K562 (cell line): ENCODE data around the gene AFF3. TPM values are rescaled to one million over a fixed set of nuclear protein-coding genes. Genes with fewer than 3 reads are reported as not detected.

Source experiments
- PBX2 ChIP-seq, 2 experiments: IDR thresholded peaks in 1 of 2; conservative IDR thresholded peaks in 1 of 2; 2 replicates each; pipeline ENCODE4 v1.6.1; 2016; ENCODE audit warnings: low read depth in 2 of 2, mild to moderate bottlenecking in 1 of 2, missing compliant biosample characterization in 1 of 2, missing genetic modification characterization in 1 of 2, moderate library complexity in 1 of 2
- RBBP5 ChIP-seq: fragments of 200-600 bp; sonication (generic); IDR thresholded peaks from 2 replicates; pipeline ENCODE4 v1.6.1; 2012; ENCODE audit warnings: borderline replicate concordance, mild to moderate bottlenecking, low read length, control low read depth, inconsistent platforms; ENCODE audit not compliant: insufficient read depth, poor library complexity, severe bottlenecking
- RREB1 ChIP-seq: fragments of 250-450 bp; sonication (Bioruptor Pico); IDR thresholded peaks from 2 replicates; pipeline ENCODE4 v1.4.0; 2020
- ZBTB17 ChIP-seq: fragments of 450-650 bp; formaldehyde crosslinking; IDR thresholded peaks from 2 replicates; pipeline ENCODE4 v1.4.0; 2020; ENCODE audit warnings: mild to moderate bottlenecking
- ZBTB7A ChIP-seq: IDR thresholded peaks from 2 replicates; pipeline ENCODE4 v1.6.1; 2011; ENCODE audit warnings: low read depth, mild to moderate bottlenecking, low read length, moderate library complexity, borderline replicate concordance; ENCODE audit not compliant: control insufficient read depth
- polyA plus RNA-seq, 8 experiments: library from polyadenylated mRNA; depleted of rRNA in 4 of 8; stranded (reverse) in 5 of 8; unstranded in 3 of 8; fragments of >200 nt; fragmentation: Nextera tagmentation in 2 of 8; fragmentation: Illumina TruSeq in 1 of 8; extraction: Ambion mirVana in 2 of 8; extraction: Trizol in 1 of 8; gene quantifications; 2 replicates each; pipeline versions ENCODE4 v1.2.1 to v1.2.3, GENCODE V29; 2011 to 2014; ENCODE audit warnings: inconsistent platforms in 1 of 8, missing spikeins in 1 of 8
- total RNA-seq, 7 experiments: library from RNA; depleted of rRNA in 6 of 7; stranded (reverse); fragments of >200 nt in 6 of 7; fragmentation: Illumina TruSeq in 2 of 7; extraction: Trizol in 2 of 7; gene quantifications; 2 replicates each; pipeline versions ENCODE4 v1.2.1 to v1.2.3, GENCODE V29; 2011 to 2021; ENCODE audit warnings: low replicate concordance in 1 of 7
- TF ChIP-seq, protein P1 (sequence below): fragments of 200-600 bp; sonication (generic); IDR thresholded peaks from one replicate; pipeline ENCODE4 v1.6.1; 2012; ENCODE audit warnings: mild to moderate bottlenecking, low read depth, low read length, inconsistent platforms

AFF3 gene
- total and polyA plus RNA-seq, 9 of the 15 experiments (the other 6 are each of a cell fraction or from before 2014, with no cell fraction given) = 0.02 to 0.11 TPM; not detected in 7

DNA sequence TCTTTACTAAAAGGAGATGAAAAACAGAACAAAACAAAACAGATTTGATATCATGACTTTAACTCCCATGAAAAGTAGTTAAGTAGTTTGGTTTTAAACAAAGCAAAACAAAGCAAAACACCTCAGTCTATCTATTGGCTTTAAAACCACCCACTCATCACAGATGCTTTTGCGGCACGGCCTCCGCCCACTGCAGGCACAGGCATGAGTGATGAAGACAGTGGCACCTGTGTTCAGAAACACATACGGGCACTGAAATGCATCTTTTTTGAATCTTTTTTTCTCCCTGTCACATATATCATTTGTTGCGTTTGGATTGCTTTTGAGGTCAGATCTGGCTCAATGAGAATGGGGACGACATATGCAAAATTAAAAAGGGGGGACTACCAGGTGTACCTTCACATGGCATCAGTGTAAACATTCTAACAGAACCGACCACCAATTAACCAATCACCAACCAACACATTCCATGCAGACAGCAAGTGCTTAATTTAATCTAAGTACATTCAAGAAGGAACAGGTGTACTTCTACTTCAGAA, 505.2 kb downstream of the AFF3 start (continued):
- TF ChIP-seq, protein P1, sequence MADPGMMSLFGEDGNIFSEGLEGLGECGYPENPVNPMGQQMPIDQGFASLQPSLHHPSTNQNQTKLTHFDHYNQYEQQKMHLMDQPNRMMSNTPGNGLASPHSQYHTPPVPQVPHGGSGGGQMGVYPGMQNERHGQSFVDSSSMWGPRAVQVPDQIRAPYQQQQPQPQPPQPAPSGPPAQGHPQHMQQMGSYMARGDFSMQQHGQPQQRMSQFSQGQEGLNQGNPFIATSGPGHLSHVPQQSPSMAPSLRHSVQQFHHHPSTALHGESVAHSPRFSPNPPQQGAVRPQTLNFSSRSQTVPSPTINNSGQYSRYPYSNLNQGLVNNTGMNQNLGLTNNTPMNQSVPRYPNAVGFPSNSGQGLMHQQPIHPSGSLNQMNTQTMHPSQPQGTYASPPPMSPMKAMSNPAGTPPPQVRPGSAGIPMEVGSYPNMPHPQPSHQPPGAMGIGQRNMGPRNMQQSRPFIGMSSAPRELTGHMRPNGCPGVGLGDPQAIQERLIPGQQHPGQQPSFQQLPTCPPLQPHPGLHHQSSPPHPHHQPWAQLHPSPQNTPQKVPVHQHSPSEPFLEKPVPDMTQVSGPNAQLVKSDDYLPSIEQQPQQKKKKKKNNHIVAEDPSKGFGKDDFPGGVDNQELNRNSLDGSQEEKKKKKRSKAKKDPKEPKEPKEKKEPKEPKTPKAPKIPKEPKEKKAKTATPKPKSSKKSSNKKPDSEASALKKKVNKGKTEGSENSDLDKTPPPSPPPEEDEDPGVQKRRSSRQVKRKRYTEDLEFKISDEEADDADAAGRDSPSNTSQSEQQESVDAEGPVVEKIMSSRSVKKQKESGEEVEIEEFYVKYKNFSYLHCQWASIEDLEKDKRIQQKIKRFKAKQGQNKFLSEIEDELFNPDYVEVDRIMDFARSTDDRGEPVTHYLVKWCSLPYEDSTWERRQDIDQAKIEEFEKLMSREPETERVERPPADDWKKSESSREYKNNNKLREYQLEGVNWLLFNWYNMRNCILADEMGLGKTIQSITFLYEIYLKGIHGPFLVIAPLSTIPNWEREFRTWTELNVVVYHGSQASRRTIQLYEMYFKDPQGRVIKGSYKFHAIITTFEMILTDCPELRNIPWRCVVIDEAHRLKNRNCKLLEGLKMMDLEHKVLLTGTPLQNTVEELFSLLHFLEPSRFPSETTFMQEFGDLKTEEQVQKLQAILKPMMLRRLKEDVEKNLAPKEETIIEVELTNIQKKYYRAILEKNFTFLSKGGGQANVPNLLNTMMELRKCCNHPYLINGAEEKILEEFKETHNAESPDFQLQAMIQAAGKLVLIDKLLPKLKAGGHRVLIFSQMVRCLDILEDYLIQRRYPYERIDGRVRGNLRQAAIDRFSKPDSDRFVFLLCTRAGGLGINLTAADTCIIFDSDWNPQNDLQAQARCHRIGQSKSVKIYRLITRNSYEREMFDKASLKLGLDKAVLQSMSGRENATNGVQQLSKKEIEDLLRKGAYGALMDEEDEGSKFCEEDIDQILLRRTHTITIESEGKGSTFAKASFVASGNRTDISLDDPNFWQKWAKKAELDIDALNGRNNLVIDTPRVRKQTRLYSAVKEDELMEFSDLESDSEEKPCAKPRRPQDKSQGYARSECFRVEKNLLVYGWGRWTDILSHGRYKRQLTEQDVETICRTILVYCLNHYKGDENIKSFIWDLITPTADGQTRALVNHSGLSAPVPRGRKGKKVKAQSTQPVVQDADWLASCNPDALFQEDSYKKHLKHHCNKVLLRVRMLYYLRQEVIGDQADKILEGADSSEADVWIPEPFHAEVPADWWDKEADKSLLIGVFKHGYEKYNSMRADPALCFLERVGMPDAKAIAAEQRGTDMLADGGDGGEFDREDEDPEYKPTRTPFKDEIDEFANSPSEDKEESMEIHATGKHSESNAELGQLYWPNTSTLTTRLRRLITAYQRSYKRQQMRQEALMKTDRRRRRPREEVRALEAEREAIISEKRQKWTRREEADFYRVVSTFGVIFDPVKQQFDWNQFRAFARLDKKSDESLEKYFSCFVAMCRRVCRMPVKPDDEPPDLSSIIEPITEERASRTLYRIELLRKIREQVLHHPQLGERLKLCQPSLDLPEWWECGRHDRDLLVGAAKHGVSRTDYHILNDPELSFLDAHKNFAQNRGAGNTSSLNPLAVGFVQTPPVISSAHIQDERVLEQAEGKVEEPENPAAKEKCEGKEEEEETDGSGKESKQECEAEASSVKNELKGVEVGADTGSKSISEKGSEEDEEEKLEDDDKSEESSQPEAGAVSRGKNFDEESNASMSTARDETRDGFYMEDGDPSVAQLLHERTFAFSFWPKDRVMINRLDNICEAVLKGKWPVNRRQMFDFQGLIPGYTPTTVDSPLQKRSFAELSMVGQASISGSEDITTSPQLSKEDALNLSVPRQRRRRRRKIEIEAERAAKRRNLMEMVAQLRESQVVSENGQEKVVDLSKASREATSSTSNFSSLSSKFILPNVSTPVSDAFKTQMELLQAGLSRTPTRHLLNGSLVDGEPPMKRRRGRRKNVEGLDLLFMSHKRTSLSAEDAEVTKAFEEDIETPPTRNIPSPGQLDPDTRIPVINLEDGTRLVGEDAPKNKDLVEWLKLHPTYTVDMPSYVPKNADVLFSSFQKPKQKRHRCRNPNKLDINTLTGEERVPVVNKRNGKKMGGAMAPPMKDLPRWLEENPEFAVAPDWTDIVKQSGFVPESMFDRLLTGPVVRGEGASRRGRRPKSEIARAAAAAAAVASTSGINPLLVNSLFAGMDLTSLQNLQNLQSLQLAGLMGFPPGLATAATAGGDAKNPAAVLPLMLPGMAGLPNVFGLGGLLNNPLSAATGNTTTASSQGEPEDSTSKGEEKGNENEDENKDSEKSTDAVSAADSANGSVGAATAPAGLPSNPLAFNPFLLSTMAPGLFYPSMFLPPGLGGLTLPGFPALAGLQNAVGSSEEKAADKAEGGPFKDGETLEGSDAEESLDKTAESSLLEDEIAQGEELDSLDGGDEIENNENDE = no peak
- TF ChIP-seq RREB1 (no peak), ZBTB7A (no peak), ZBTB17 (CRISPR knock-in tag) (no peak), PBX2 (CRISPR knock-in tag; IDR thresholded peaks at IDR 0.05; ENCODE audit: low read depth) (no peak), PBX2 (tag; conservative IDR thresholded peaks at IDR 0.05; ENCODE audit: low read depth) (no peak), RBBP5 (no peak)
